Endothelial cell (in vitro differentiated cells): Measurements from ENCODE around the gene ZNF839. TPM values are rescaled to one million over a fixed set of nuclear protein-coding genes. Genes with fewer than 3 reads are reported as not detected.
"Not testable (repeated sequence)": the region's sequence is repeated elsewhere in the genome, so short reads cannot be mapped to it uniquely, and the experiment has no call there.

Experiments
- DNase-seq: peaks from one replicate; pipeline ENCODE4 v3.0.0; 2021; ENCODE audit warnings: low spot score
- H3K27ac Mint-ChIP-seq: one replicate; pipeline ENCODE4 v1.8.0; 2021; ENCODE audit warnings: mixed read lengths, inconsistent platforms; ENCODE audit not compliant: unreplicated experiment
- H3K27me3 Mint-ChIP-seq: one replicate; pipeline ENCODE4 v1.8.0; 2021; ENCODE audit warnings: mild to moderate bottlenecking, moderate library complexity, mixed read lengths, inconsistent platforms; ENCODE audit not compliant: unreplicated experiment
- H3K36me3 Mint-ChIP-seq: one replicate; pipeline ENCODE4 v1.8.0; 2021; ENCODE audit warnings: mild to moderate bottlenecking, low read depth, mixed read lengths, inconsistent platforms; ENCODE audit not compliant: unreplicated experiment
- H3K4me1 Mint-ChIP-seq: one replicate; pipeline ENCODE4 v1.8.0; 2021; ENCODE audit warnings: mild to moderate bottlenecking, mixed read lengths, inconsistent platforms; ENCODE audit not compliant: unreplicated experiment
- H3K4me3 Mint-ChIP-seq: one replicate; pipeline ENCODE4 v1.8.0; 2021; ENCODE audit warnings: mild to moderate bottlenecking, mixed read lengths, inconsistent platforms; ENCODE audit not compliant: unreplicated experiment
- H3K9me3 Mint-ChIP-seq: one replicate; pipeline ENCODE4 v1.8.0; 2021; ENCODE audit warnings: mixed read lengths, inconsistent platforms; ENCODE audit not compliant: unreplicated experiment
- CTCF ChIP-seq: fragments of 200-600 bp; sonication (generic); IDR thresholded peaks from one replicate; pipeline ENCODE4 v1.5.0; 2021; ENCODE audit warnings: antibody characterized with exemption; ENCODE audit not compliant: unreplicated experiment
- total RNA-seq: library from RNA; stranded (reverse); fragmentation: NEBNext Ultra II Directional; extraction: Animal tissue kit (Norgen Biotek cat#: 25700); gene quantifications from one replicate; pipeline ENCODE4 v1.2.1, GENCODE V29; 2021; ENCODE audit not compliant: unreplicated experiment

The ZNF839 gene
- total RNA-seq, 1 donor from 2014 or later, result 18.5 TPM

- H3K27me3 Mint-ChIP-seq, result peaks cover 15% of the 10 kb centered on the region
- no peaks in the 10 kb centered on the region for H3K9me3 Mint-ChIP-seq
- H3K4me3 Mint-ChIP-seq, result peak overlapping the region; percentile 75
- DNase-seq, result no peak
- peaks cover 11% of the 10 kb centered on the region for H3K4me1 Mint-ChIP-seq
- H3K36me3 Mint-ChIP-seq, result peaks cover 7% of the 10 kb centered on the region
- no peak for TF ChIP-seq CTCF
- peak overlapping the region; percentile 54 for H3K27ac Mint-ChIP-seq
Observed at GRCh38 chr14:102321456-102322422, 2.2 kb downstream of the ZNF839 start.

GRCh38 chr14:102323102-102323501, 3.6 kb downstream of the ZNF839 start:
- peaks cover 4% of the 10 kb centered on the region for H3K36me3 Mint-ChIP-seq
- no peak overlapping the region for H3K4me3 Mint-ChIP-seq
- no peak for TF ChIP-seq CTCF
- H3K27ac Mint-ChIP-seq, result no peak overlapping the region
- H3K27me3 Mint-ChIP-seq, result peaks cover 5% of the 10 kb centered on the region
- H3K9me3 Mint-ChIP-seq, result no peaks in the 10 kb centered on the region
- H3K4me1 Mint-ChIP-seq, result peaks cover 9% of the 10 kb centered on the region
- DNase-seq, result peak; percentile 34

- Mint-ChIP-seq H3K4me3 (no peak overlapping the region), H3K27me3 (peaks cover 5% of the 10 kb centered on the region), H3K9me3 (no peaks in the 10 kb centered on the region), H3K4me1 (peaks cover 6% of the 10 kb centered on the region), H3K36me3 (peaks cover 4% of the 10 kb centered on the region), H3K27ac (no peak overlapping the region)
- no peak for TF ChIP-seq CTCF
- DNase-seq, result no peak
Observed at GRCh38 chr14:102325791-102326345, 6.3 kb downstream of the ZNF839 start.

GRCh38 chr14:102326583-102326982, 7.0 kb downstream of the ZNF839 start:
- Mint-ChIP-seq H3K27ac (no peak overlapping the region), H3K4me1 (peaks cover under 1% of the 10 kb centered on the region), H3K36me3 (no peaks in the 10 kb centered on the region), H3K9me3 (no peaks in the 10 kb centered on the region), H3K27me3 (peaks cover 4% of the 10 kb centered on the region), H3K4me3 (no peak overlapping the region)
- no peak for DNase-seq
- no peak for TF ChIP-seq CTCF

- H3K27ac Mint-ChIP-seq, H3K27me3 Mint-ChIP-seq, H3K9me3 Mint-ChIP-seq, H3K36me3 Mint-ChIP-seq, H3K4me3 Mint-ChIP-seq, DNase-seq: not testable (repeated sequence)
- H3K4me1 Mint-ChIP-seq, result peaks cover 14% of the 10 kb centered on the region
Observed at GRCh38 chr14:102329381-102329780, 9.8 kb downstream of the ZNF839 start.
